ENCODE measurements around the gene FOXC1. TPM values are rescaled to one million over a fixed set of nuclear protein-coding genes. Genes with fewer than 3 reads are reported as not detected.

Gene FOXC1
- total and polyA plus RNA-seq, 10 of the 15 experiments (the other 5 are each of a cell fraction or from before 2014, with no cell fraction given) = 0.13 to 1.5 (median 0.48) TPM; not detected in 2

DNA sequence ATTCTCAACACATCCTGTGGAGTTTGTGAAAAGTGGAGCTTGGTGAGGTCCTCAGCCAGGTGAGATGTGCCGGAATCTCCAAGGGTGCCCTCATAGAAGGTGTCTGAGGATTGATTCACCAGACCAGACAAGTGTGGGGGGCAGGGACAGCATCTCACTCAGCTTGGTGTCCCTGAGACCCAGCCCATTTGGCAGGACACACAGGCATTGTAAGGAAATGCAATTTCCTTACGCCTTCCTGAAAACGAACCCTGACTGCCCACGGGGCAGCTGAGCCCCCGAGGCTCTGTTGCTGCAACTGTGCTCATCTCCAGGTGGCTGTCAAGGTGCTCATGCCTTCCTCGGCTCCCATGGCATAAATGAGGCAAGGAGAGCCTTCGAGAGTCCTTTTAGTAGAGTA lies 33.4 kb downstream of the FOXC1 start (continued):
- TF ChIP-seq, protein P1, sequence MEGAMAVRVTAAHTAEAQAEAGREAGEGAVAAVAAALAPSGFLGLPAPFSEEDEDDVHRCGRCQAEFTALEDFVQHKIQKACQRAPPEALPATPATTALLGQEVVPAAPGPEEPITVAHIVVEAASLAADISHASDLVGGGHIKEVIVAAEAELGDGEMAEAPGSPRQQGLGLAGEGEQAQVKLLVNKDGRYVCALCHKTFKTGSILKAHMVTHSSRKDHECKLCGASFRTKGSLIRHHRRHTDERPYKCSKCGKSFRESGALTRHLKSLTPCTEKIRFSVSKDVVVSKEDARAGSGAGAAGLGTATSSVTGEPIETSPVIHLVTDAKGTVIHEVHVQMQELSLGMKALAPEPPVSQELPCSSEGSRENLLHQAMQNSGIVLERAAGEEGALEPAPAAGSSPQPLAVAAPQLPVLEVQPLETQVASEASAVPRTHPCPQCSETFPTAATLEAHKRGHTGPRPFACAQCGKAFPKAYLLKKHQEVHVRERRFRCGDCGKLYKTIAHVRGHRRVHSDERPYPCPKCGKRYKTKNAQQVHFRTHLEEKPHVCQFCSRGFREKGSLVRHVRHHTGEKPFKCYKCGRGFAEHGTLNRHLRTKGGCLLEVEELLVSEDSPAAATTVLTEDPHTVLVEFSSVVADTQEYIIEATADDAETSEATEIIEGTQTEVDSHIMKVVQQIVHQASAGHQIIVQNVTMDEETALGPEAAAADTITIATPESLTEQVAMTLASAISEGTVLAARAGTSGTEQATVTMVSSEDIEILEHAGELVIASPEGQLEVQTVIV (IDR thresholded peaks at IDR 0.05; ENCODE audit: borderline replicate concordance, partially characterized antibody) = no peak
- TF ChIP-seq, protein P2, sequence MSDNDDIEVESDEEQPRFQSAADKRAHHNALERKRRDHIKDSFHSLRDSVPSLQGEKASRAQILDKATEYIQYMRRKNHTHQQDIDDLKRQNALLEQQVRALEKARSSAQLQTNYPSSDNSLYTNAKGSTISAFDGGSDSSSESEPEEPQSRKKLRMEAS (IDR thresholded peaks at IDR 0.05; ENCODE audit: low read depth, low read length) = no peak
- no peak for TF ChIP-seq EZH2 (IDR thresholded peaks at IDR 0.05; ENCODE audit: borderline replicate concordance, control insufficient read depth, low read depth, low read length)
- no peak for TF ChIP-seq SMARCA5 (IDR thresholded peaks at IDR 0.05)

DNA sequence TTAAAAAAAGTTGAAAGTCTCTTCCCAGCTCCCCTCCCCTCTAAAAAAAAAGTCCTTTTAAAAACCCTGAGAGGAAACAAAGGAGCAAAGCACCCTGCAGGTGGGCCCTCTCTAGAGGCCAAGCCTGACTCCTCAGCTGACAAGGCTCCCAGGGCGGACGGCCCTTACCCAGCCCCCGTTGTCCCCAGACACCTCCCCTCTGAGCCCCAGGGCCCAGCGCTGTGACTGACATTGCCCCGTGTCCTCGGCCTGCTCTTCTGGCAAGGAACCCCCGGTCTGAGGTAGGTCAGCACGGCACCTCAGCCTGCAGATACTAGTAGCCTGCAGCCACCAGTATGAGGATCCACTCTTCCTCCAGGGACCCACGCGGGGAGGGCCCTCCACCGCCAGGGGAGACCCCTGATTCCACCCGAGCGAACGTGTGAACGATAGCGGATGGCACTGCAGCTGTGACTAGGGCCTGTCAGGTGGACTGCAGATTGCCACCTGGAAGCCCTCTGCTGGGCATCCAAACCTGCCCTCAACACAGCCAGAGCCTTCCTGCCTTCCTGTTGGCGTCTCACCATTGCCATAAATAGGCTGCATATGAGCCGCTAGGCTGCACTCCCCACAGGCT lies 34.2 kb downstream of the FOXC1 start:
- ATAC-seq = no peak
- TF ChIP-seq, protein P3, sequence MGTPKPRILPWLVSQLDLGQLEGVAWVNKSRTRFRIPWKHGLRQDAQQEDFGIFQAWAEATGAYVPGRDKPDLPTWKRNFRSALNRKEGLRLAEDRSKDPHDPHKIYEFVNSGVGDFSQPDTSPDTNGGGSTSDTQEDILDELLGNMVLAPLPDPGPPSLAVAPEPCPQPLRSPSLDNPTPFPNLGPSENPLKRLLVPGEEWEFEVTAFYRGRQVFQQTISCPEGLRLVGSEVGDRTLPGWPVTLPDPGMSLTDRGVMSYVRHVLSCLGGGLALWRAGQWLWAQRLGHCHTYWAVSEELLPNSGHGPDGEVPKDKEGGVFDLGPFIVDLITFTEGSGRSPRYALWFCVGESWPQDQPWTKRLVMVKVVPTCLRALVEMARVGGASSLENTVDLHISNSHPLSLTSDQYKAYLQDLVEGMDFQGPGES (IDR thresholded peaks at IDR 0.05) = no peak
- TF ChIP-seq ETV6 (conservative IDR thresholded peaks at IDR 0.05 in 1 of 2, IDR thresholded peaks at IDR 0.05 in 1 of 2; ENCODE audit: borderline replicate concordance in 1 of 2, low read depth in 1 of 2) = no peak
- no peak for TF ChIP-seq CBFB (IDR thresholded peaks at IDR 0.05; ENCODE audit: low read depth)
- no peak for TF ChIP-seq CHD2 (IDR thresholded peaks at IDR 0.05; ENCODE audit: borderline replicate concordance, low read depth, low read length)
- no peak for TF ChIP-seq SMC3 (IDR thresholded peaks at IDR 0.05; ENCODE audit: borderline replicate concordance, low read length)
- TF ChIP-seq, protein P4, sequence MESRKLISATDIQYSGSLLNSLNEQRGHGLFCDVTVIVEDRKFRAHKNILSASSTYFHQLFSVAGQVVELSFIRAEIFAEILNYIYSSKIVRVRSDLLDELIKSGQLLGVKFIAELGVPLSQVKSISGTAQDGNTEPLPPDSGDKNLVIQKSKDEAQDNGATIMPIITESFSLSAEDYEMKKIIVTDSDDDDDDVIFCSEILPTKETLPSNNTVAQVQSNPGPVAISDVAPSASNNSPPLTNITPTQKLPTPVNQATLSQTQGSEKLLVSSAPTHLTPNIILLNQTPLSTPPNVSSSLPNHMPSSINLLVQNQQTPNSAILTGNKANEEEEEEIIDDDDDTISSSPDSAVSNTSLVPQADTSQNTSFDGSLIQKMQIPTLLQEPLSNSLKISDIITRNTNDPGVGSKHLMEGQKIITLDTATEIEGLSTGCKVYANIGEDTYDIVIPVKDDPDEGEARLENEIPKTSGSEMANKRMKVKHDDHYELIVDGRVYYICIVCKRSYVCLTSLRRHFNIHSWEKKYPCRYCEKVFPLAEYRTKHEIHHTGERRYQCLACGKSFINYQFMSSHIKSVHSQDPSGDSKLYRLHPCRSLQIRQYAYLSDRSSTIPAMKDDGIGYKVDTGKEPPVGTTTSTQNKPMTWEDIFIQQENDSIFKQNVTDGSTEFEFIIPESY (IDR thresholded peaks at IDR 0.05) = no peak
- no peak for TF ChIP-seq HCFC1 (IDR thresholded peaks at IDR 0.05; ENCODE audit: low read length)
- TF ChIP-seq KDM1A (IDR thresholded peaks at IDR 0.05; ENCODE audit: borderline replicate concordance) = no peak
- TF ChIP-seq EGR1 (IDR thresholded peaks at IDR 0.05; ENCODE audit: borderline replicate concordance in 1 of 2, low read depth in 2 of 2, low read length in 2 of 2) = no peak
- TF ChIP-seq TCF3 (IDR thresholded peaks at IDR 0.05; ENCODE audit: borderline replicate concordance, insufficient read depth, low read depth, low read length) = no peak
- no peak for TF ChIP-seq FOXM1 (IDR thresholded peaks at IDR 0.05; ENCODE audit: low read depth, low read length)
- no peak for TF ChIP-seq FOS (IDR thresholded peaks at IDR 0.05; ENCODE audit: borderline replicate concordance, extremely low read depth, insufficient read length)
- no peak for TF ChIP-seq BACH1 (IDR thresholded peaks at IDR 0.05; ENCODE audit: borderline replicate concordance)

More for the DNA sequence above, 34.2 kb downstream of the FOXC1 start:
- H3K9me3 ChIP-seq (replicated peaks; ENCODE audit: control insufficient read depth, insufficient read depth, low read length) = no peaks in the 10 kb centered on the region
- no peaks in the 10 kb centered on the region for H4K20me1 ChIP-seq (ENCODE audit: control insufficient read depth, insufficient read depth)
- no peaks in the 10 kb centered on the region for H3K79me2 ChIP-seq (ENCODE audit: control insufficient read depth, insufficient read depth, low read length)
- ChIA-PET CTCF (interaction anchor here (0.6 kb wide), 1 partner anchor 16 kb away, joined by 3 read pairs; no protein-coding TSS in a partner anchor), POLR2A (no interaction called here), SMC1A (ENCODE audit: uncharacterized antibody, unreplicated experiment) (no interaction called here), RAD21 (ENCODE audit: unreplicated experiment) (no interaction called here)
- whole genome bisulfite sequencing (ENCODE audit: insufficient coverage, insufficient replicate concordance, low lambda C conversion rate, missing lambda C conversion rate) = 82% methylated on average over 18 of the region's 18 CpGs
- intact Hi-C loops (cut with micrococcal nuclease; ENCODE audit: unreplicated experiment) (no loop called here), in situ Hi-C loops (cut with MboI) (no loop called here)
- no peak overlapping the region for H2AFZ ChIP-seq (ENCODE audit: control insufficient read depth, low read depth, low read length)
- no TSS peak for BruUV-seq (replicated peaks)
- FAIRE-seq (no peak), DNase-seq (ENCODE audit: low read depth, low spot score) (no peak)
- no peak overlapping the region for H3K4me2 ChIP-seq (ENCODE audit: control insufficient read depth, insufficient read depth)
- H3K4me1 ChIP-seq (ENCODE audit: control insufficient read depth, insufficient read depth, low read length) = no peaks in the 10 kb centered on the region
- H3K27me3 ChIP-seq (replicated peaks in 1 of 2; ENCODE audit: control insufficient read depth in 2 of 2, insufficient read depth in 2 of 2, low read length in 1 of 2) = no peaks in the 10 kb centered on the region
- H3K4me3 ChIP-seq = no peak overlapping the region
- H3K36me3 ChIP-seq (ENCODE audit: control insufficient read depth in 2 of 2, insufficient read depth in 2 of 2, low read length in 1 of 2) = no peaks in the 10 kb centered on the region
- H3K27ac ChIP-seq (ENCODE audit: control insufficient read depth, insufficient read depth) = no peak overlapping the region
- H3K9ac ChIP-seq (ENCODE audit: control insufficient read depth, insufficient read depth, low read length) = no peak overlapping the region

All from GM12878 (cell line).